ENCODE results near the gene COMMD1. TPM values are rescaled to one million over a fixed set of nuclear protein-coding genes. Genes with fewer than 3 reads are reported as not detected.

The COMMD1 gene
- total RNA-seq, 1 donor from 2014 or later, result 43.6 TPM

GRCh38 chr2:62089658-62090057 lies 184.2 kb downstream of the COMMD1 start:
- no peak for DNase-seq (ENCODE audit: extremely low spot score, unreplicated experiment)
- H3K36me3 Mint-ChIP-seq, result peaks cover 12% of the 10 kb centered on the region
- no peak overlapping the region for H3K4me3 Mint-ChIP-seq
- TF ChIP-seq, protein P1, sequence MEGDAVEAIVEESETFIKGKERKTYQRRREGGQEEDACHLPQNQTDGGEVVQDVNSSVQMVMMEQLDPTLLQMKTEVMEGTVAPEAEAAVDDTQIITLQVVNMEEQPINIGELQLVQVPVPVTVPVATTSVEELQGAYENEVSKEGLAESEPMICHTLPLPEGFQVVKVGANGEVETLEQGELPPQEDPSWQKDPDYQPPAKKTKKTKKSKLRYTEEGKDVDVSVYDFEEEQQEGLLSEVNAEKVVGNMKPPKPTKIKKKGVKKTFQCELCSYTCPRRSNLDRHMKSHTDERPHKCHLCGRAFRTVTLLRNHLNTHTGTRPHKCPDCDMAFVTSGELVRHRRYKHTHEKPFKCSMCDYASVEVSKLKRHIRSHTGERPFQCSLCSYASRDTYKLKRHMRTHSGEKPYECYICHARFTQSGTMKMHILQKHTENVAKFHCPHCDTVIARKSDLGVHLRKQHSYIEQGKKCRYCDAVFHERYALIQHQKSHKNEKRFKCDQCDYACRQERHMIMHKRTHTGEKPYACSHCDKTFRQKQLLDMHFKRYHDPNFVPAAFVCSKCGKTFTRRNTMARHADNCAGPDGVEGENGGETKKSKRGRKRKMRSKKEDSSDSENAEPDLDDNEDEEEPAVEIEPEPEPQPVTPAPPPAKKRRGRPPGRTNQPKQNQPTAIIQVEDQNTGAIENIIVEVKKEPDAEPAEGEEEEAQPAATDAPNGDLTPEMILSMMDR (conservative IDR thresholded peaks at IDR 0.05), result no peak
- peaks cover 6% of the 10 kb centered on the region for H3K9me3 Mint-ChIP-seq
- peaks cover 22% of the 10 kb centered on the region for H3K4me1 Mint-ChIP-seq (ENCODE audit: unreplicated experiment)
- H3K27me3 Mint-ChIP-seq, result no peaks in the 10 kb centered on the region
- no peak overlapping the region for H3K27ac Mint-ChIP-seq

- Mint-ChIP-seq H3K27me3 (no peaks in the 10 kb centered on the region), H3K4me3 (no peak overlapping the region), H3K36me3 (peaks cover 12% of the 10 kb centered on the region), H3K9me3 (peaks cover 10% of the 10 kb centered on the region), H3K27ac (no peak overlapping the region), H3K4me1 (ENCODE audit: unreplicated experiment) (peaks cover 19% of the 10 kb centered on the region)
- DNase-seq (ENCODE audit: extremely low spot score, unreplicated experiment), result no peak
- TF ChIP-seq, protein P1 (conservative IDR thresholded peaks at IDR 0.05), result no peak
These were observed 186.0 kb downstream of the COMMD1 start for GRCh38 chr2:62091471-62091870.

- H3K27ac Mint-ChIP-seq, result no peak overlapping the region
- peaks cover 23% of the 10 kb centered on the region for H3K4me1 Mint-ChIP-seq (ENCODE audit: unreplicated experiment)
- DNase-seq (ENCODE audit: extremely low spot score, unreplicated experiment), result no peak
- no peaks in the 10 kb centered on the region for H3K27me3 Mint-ChIP-seq
- peaks cover 4% of the 10 kb centered on the region for H3K36me3 Mint-ChIP-seq
- TF ChIP-seq, protein P1 (conservative IDR thresholded peaks at IDR 0.05), result no peak
- H3K9me3 Mint-ChIP-seq, result peaks cover 9% of the 10 kb centered on the region
- H3K4me3 Mint-ChIP-seq, result no peak overlapping the region
These were observed 193.6 kb downstream of the COMMD1 start for GRCh38 chr2:62099050-62099449.

DNA sequence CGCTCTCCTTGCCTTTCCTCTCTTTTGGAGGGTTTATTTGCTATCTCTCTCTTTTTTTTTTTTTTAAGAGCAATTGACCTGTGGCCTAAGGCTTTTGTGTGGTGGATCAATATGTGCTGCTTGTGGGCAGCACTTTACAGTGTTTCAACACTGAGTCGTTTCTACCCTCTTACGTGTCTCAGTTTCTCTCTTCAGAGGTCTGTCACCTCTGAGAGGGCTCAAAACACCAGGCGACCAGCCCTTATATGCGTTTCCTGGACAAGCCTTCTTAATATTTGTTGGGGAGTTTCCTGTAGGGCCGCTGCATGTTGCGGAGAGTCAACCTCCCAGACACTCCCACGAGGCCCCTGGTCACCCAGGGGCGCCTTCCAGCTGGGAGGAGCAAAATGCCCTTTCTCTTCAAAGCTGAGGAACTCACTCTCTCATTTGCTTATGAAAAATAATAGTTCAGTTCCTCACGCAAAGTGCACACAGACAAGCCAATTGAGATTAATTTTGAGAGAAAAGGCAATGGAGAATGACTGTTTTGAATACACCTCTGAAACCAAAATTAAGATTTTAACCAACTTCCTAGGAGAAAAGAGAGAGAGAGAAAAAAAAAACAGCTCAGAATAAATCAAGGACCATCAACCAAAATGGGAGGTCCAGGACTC lies 194.2 kb downstream of the COMMD1 start:
- no peak overlapping the region for H3K27ac Mint-ChIP-seq

DNA sequence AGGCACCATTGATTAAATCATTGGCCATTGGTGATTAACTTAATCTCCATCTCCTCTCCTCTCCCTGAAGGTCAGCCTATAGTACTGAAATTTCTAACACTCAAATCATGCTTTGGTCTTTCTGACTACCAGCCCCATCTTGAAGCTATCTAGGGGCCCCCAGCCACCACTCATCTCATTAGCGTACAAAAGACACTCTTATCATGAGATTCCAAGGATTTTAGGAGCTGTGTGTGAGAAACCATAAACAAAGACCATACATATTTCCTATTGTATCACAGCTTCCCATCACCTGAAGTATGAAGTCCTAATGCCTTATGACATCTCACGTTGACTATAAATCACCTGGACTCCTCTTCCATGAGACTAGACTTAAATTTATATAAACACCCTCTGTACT lies 196.4 kb downstream of the COMMD1 start:
- Mint-ChIP-seq H3K4me3 (no peak overlapping the region), H3K27ac (no peak overlapping the region)
- TF ChIP-seq, protein P1 (conservative IDR thresholded peaks at IDR 0.05), result no peak

More for the DNA sequence above, 194.2 kb downstream of the COMMD1 start:
- no peak for DNase-seq (ENCODE audit: extremely low spot score, unreplicated experiment)
- H3K9me3 Mint-ChIP-seq, result peaks cover 9% of the 10 kb centered on the region
- no peak overlapping the region for H3K4me3 Mint-ChIP-seq
- TF ChIP-seq, protein P1 (conservative IDR thresholded peaks at IDR 0.05), result no peak
- peaks cover 21% of the 10 kb centered on the region for H3K4me1 Mint-ChIP-seq (ENCODE audit: unreplicated experiment)
- H3K27me3 Mint-ChIP-seq, result no peaks in the 10 kb centered on the region
- peaks cover 4% of the 10 kb centered on the region for H3K36me3 Mint-ChIP-seq

More for the DNA sequence above, 196.4 kb downstream of the COMMD1 start:
- H3K27me3 Mint-ChIP-seq, result no peaks in the 10 kb centered on the region
- peaks cover 5% of the 10 kb centered on the region for H3K9me3 Mint-ChIP-seq
- peaks cover 21% of the 10 kb centered on the region for H3K4me1 Mint-ChIP-seq (ENCODE audit: unreplicated experiment)
- DNase-seq (ENCODE audit: extremely low spot score, unreplicated experiment), result no peak
- H3K36me3 Mint-ChIP-seq, result peaks cover 4% of the 10 kb centered on the region

Data from type B pancreatic cell (in vitro differentiated cells).